ENCODE measurements around the gene CACNG4.

Gene CACNG4

GRCh38 chr17:67052720-67053437, 88.4 kb downstream of the CACNG4 start:
- TF ChIP-seq, protein P1, sequence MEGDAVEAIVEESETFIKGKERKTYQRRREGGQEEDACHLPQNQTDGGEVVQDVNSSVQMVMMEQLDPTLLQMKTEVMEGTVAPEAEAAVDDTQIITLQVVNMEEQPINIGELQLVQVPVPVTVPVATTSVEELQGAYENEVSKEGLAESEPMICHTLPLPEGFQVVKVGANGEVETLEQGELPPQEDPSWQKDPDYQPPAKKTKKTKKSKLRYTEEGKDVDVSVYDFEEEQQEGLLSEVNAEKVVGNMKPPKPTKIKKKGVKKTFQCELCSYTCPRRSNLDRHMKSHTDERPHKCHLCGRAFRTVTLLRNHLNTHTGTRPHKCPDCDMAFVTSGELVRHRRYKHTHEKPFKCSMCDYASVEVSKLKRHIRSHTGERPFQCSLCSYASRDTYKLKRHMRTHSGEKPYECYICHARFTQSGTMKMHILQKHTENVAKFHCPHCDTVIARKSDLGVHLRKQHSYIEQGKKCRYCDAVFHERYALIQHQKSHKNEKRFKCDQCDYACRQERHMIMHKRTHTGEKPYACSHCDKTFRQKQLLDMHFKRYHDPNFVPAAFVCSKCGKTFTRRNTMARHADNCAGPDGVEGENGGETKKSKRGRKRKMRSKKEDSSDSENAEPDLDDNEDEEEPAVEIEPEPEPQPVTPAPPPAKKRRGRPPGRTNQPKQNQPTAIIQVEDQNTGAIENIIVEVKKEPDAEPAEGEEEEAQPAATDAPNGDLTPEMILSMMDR (IDR thresholded peaks at IDR 0.05; ENCODE audit: borderline replicate concordance, insufficient read depth, low read depth, low read length), result no peak
- H3K4me3 ChIP-seq (ENCODE audit: low read depth, low read length), result no peak overlapping the region

DNA sequence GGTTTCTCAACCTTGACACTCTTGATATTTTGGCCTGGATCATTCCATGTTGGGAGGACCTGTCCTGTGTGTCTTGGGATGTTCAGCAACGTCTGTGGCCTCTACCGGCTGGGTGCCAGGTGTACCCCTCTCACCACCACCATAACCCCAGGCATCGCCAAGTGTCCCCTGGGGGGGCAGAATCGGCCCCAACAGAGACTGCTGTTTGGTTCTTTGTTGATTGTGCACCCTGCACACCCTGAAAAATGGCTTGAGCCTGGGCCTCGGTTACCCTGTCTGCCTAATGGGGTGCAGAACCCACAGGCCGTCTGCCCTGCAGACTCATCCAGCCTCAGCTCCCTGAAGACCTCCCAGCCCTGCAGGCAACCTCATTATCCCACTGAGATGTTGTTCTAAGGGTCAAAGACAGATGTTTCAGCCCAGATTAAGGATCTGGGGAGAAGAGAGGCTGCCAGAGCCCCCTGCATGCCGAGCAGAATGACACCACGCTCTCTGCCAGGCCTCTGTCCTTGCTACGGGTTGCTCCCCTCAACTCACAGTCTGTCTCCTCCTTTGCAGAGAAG, 89.0 kb downstream of the CACNG4 start:
- TF ChIP-seq, protein P1 (IDR thresholded peaks at IDR 0.05; ENCODE audit: borderline replicate concordance, insufficient read depth, low read depth, low read length), result no peak
- H3K4me3 ChIP-seq (ENCODE audit: low read depth, low read length), result no peak overlapping the region

- TF ChIP-seq, protein P1 (IDR thresholded peaks at IDR 0.05; ENCODE audit: borderline replicate concordance, insufficient read depth, low read depth, low read length), result no peak
- H3K4me3 ChIP-seq (ENCODE audit: low read depth, low read length), result no peak overlapping the region
These were observed 89.6 kb downstream of the CACNG4 start for GRCh38 chr17:67054011-67054591.

DNA sequence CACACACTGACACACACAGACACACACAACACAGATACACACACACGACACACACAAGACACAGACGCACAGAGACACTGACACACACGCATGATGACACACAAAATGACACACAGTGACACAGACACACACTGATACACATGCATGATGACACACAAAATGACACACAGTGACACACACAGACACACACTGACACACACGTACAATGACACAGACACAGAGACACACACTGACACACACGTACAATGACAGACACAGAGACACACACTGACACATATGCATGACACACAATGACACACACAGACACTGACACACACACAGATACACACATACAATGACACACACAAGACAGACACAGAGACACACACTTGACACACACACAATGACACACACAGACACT, 90.1 kb downstream of the CACNG4 start:
- TF ChIP-seq, protein P1 (IDR thresholded peaks at IDR 0.05; ENCODE audit: borderline replicate concordance, insufficient read depth, low read depth, low read length), result no peak
- no peak overlapping the region for H3K4me3 ChIP-seq (ENCODE audit: low read depth, low read length)

DNA sequence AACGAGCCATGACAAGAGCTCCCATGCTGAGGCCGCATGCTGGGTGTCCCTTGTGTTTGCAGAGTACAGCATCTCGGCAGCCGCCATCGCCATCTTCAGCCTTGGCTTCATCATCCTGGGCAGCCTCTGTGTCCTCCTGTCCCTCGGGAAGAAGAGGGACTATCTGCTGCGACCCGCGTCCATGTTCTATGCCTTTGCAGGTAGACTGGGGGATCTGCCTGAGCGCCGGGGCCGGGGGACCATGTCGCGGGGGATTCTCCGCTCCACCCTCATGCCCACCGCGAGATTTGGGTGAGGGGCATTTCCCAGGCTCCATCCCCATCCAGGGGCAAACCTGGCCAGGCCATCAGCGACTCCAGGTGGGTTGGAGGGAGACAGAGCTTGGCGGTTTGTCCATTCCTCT, 90.5 kb downstream of the CACNG4 start:
- TF ChIP-seq, protein P1 (IDR thresholded peaks at IDR 0.05; ENCODE audit: borderline replicate concordance, insufficient read depth, low read depth, low read length), result no peak
- no peak overlapping the region for H3K4me3 ChIP-seq (ENCODE audit: low read depth, low read length)

GRCh38 chr17:67055811-67056745, 91.6 kb downstream of the CACNG4 start:
- no peak overlapping the region for H3K4me3 ChIP-seq (ENCODE audit: low read depth, low read length)
- TF ChIP-seq, protein P1 (IDR thresholded peaks at IDR 0.05; ENCODE audit: borderline replicate concordance, insufficient read depth, low read depth, low read length), result no peak
